GF-D8 (cell line): ENCODE measurements around the gene TFEC.
"Not testable (repeated sequence)": the region's sequence is repeated elsewhere in the genome, so short reads cannot be mapped to it uniquely, and the experiment has no call there.

Experiments
- DNase-seq: peaks from one replicate; lab custom pipeline; 2025; lab: John Stamatoyannopoulos, UW

Gene TFEC

GRCh38 chr7:115988401-115988800 lies 42.2 kb downstream of the TFEC start:
- DNase-seq, result no peak

DNA sequence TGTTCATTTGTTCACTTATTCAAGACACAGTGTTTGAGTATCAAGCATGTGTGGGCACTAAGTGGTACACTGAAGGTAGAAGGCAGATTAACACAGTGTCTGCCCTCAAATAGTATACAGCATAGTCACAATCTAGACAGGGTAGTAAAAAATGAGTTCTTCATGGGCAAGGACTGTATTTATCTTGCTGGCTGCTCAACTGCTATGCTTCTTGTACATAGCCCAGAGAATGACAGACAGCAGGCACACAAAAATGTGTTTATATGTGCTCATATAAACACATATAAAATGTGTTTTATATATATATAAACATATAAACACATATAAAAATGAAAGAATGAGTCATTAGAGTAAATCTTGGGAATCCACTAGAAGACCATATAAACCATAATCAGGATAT lies 43.1 kb downstream of the TFEC start:
- DNase-seq, result no peak

- no peak for DNase-seq
Observed at GRCh38 chr7:115984105-115984504, 46.5 kb downstream of the TFEC start.

GRCh38 chr7:115980159-115980558 lies 50.4 kb downstream of the TFEC start:
- DNase-seq, result no peak

DNA sequence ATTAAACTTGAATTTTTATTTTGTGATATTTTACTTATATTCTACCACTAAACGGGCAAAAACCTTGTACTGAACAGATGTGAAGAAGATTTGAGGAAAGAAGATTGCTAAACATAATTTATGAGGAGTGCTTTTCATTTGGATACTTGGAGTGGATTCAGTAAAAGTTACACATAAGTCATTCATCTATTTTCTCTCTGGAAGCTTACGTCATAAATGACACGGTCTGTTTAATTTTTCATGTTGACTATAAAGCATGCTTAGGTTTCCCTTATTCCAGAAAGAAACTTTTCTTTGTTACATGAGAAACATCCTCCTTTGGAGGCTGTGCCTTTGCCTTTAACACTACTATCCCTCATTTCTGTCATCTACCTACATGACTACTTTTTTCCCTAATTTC lies 53.9 kb downstream of the TFEC start:
- DNase-seq, result no peak

- DNase-seq, result no peak
Observed at GRCh38 chr7:115975766-115976165, 54.8 kb downstream of the TFEC start.

DNA sequence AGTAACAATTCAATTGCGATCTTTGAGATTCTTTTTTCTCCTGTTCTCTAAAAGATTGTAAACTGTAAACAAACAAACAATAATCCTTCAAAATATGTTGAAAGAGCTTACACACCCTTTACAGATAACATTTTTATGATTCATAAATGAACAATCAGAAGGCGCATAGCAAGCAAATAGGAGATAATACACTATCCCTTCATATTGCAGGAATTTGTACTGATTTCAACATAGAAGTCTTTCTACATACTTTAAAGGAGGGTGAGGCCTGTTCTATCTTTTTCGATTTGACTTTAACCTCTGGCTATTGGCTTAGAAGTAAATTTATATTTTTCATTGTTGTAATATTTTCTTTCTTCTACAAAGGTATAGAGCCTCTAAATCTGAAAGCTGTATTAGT lies 57.2 kb downstream of the TFEC start:
- no peak for DNase-seq

GRCh38 chr7:115971506-115971905 lies 59.1 kb downstream of the TFEC start:
- no peak for DNase-seq

- no peak for DNase-seq
Observed at GRCh38 chr7:115968596-115968995, 62.0 kb downstream of the TFEC start.

DNA sequence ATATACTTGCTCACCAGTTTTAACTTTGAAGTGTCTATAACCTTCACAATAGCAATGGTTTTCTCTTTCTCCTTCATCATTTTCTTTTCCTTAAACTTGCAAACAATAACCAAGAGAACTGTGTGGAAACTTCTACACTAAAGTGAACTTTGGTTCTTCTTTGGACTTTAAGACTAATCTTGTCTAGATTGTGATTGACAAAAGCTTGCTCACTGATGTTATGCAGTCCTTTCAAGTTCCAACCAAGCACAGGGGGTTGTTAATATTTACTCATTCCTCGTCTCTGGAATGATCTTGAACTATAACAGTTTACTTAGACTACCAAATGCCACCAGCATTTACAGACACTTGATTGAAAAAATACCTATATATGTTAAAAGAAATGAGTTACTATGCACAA lies 62.4 kb downstream of the TFEC start:
- no peak for DNase-seq

GRCh38 chr7:115965796-115966475 lies 64.6 kb downstream of the TFEC start:
- peak; percentile 10 for DNase-seq

DNA sequence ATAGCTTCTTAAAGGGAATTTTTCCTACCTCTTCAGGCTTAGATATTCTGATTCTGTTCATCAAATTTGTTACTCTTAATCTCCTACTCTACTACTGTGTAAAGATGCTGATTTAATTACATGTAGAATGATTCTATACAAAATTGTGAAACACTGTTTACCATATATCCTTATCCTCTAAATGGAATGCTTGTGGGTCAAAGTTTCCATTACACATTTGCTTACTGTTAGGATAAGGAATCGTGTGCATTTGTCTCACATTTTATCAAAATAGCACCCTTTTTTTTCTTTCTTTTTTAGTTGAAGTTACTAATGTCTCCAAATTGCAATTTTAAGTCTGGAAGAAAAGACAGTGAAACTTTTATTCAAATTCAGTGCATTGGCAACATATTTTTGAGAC lies 65.3 kb downstream of the TFEC start:
- no peak for DNase-seq

DNA sequence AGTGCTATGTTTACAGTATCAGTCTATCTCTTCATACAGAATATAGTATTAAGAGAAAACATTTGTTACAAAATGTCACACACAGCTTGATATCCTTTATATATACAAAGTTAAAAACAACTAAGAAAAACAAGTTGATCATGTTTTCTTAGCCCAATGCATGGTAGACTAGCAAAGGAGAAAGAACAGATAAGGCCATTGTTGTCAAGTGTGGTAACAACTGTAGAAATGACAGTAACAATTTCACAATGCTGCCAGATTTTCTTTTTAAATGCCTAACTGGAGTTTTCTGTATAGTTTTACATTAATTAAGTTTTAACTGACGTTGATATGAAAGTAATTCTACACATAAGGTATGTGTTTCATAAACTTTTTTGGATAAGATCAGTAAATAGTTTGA lies 65.8 kb downstream of the TFEC start:
- no peak for DNase-seq

GRCh38 chr7:115962340-115962739 lies 68.2 kb downstream of the TFEC start:
- no peak for DNase-seq

GRCh38 chr7:115953592-115954255 lies 76.8 kb downstream of the TFEC start:
- DNase-seq, result no peak

DNA sequence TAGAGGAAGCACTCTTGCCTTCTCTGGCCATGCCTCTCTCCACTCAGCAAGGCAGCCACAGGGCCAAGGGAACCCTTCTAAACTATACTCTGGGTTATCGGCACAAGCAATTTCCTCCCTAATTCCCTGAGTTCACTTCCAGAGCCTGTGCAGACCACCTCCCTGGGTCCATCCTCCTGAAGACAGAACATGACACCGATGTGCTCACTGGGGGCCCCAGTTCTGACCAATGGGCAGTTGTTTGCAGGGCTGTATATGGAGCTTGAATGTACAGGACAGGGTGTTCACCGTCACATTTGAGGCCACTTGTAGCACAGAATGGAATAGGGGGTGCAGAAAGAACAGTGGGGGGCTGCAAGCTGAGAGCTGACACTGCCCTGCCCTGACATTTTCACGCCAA lies 77.7 kb downstream of the TFEC start:
- no peak for DNase-seq

- no peak for DNase-seq
Observed at GRCh38 chr7:115951547-115951946, 79.0 kb downstream of the TFEC start.

GRCh38 chr7:115941703-115942268 lies 88.8 kb downstream of the TFEC start:
- DNase-seq, result no peak

- no peak for DNase-seq
Observed at GRCh38 chr7:115940460-115941060, 90.0 kb downstream of the TFEC start.

GRCh38 chr7:115937960-115938359 lies 92.6 kb downstream of the TFEC start:
- no peak for DNase-seq

- DNase-seq, result no peak
Observed at GRCh38 chr7:115933471-115933870, 97.1 kb downstream of the TFEC start.

DNA sequence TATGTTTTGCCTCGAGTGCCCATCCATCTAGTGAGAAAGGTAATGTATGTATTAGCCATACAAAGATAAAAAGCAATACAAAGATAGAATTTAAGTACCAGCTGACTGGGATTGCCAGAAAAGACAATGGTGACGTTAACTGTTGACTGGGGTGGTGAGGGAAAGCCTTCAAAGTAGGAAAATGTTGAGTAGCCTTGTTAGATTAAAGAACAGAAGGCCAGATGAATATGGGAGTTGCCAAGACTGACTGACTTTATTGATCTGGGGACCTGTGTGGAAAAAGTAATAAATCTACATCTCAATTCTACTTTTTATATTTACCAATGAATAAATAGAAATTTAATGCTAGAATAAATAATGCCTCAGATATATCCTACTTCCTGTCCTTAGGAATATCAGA lies 97.7 kb downstream of the TFEC start:
- no peak for DNase-seq

GRCh38 chr7:115930184-115930583 lies 100.4 kb downstream of the TFEC start:
- not testable (repeated sequence) for DNase-seq
